Measurements from ENCODE around the gene PSMG1. TPM values are rescaled to one million over a fixed set of nuclear protein-coding genes. Genes with fewer than 3 reads are reported as not detected.

PSMG1 gene
- total and polyA plus RNA-seq, 2 of the 8 experiments (the other 6 are each of a cell fraction or from before 2014, with no cell fraction given) = 50.7 to 93.7 TPM

GRCh38 chr21:39144191-39144590 lies 39.1 kb downstream of the PSMG1 start:
- no peak overlapping the region for H2AFZ ChIP-seq (ENCODE audit: low read length)
- no peak overlapping the region for H4K8ac ChIP-seq (ENCODE audit: extremely low read depth, insufficient read depth, low read length)
- H3K9ac ChIP-seq (replicated peaks in 1 of 4; ENCODE audit: extremely low read depth in 1 of 4, low read depth in 3 of 4, low read length in 3 of 4) = no peak overlapping the region
- 98% methylated on average over 3 of the region's 3 CpGs; no CpG with 5 or more reads in 1 of the 2 experiments for WGBS, 2 experiments (ENCODE audit: extremely low coverage in 1 of 2, insufficient coverage in 1 of 2, insufficient read length in 1 of 2, insufficient replicate concordance in 2 of 2, low coverage in 1 of 2, low lambda C conversion rate in 2 of 2, missing lambda C conversion rate in 1 of 2)
- H2BK15ac ChIP-seq (ENCODE audit: low read length) = no peak overlapping the region
- no peak overlapping the region for H3K4me2 ChIP-seq (ENCODE audit: insufficient read depth in 1 of 2, low read depth in 2 of 2, low read length in 2 of 2)
- H4K20me1 ChIP-seq (replicated peaks in 1 of 2; ENCODE audit: control insufficient read depth in 1 of 2, insufficient read depth in 2 of 2, low read length in 2 of 2) = no peaks in the 10 kb centered on the region
- no peak overlapping the region for H3K23ac ChIP-seq (ENCODE audit: insufficient read length)
- DNase-seq (ENCODE audit: low read depth in 1 of 2, low spot score in 2 of 2) (no peak), FAIRE-seq (no peak)
- no peaks in the 10 kb centered on the region for H3K36me3 ChIP-seq (ENCODE audit: control insufficient read depth in 2 of 4, insufficient read depth in 4 of 4, low read length in 3 of 4)
- no peak overlapping the region for H2BK5ac ChIP-seq (ENCODE audit: low read depth, low read length)
- H4K91ac ChIP-seq (replicated peaks; ENCODE audit: insufficient read length, low read length) = no peak overlapping the region
- H3K27ac ChIP-seq (ENCODE audit: low read depth, low read length) = no peak overlapping the region
- no peak overlapping the region for H3K4ac ChIP-seq (replicated peaks; ENCODE audit: insufficient read length, low read depth, low read length)
- no peak overlapping the region for H3K14ac ChIP-seq (ENCODE audit: insufficient read length)
- H4K5ac ChIP-seq (ENCODE audit: insufficient read length, low read depth, low read length) = no peak overlapping the region
- TF ChIP-seq ZNF274 (IDR thresholded peaks at IDR 0.05; ENCODE audit: borderline replicate concordance, extremely low read depth, low read length) = no peak
- no peak for TF ChIP-seq E2F6 (IDR thresholded peaks at IDR 0.05)
- H2BK20ac ChIP-seq (ENCODE audit: low read length) = no peak overlapping the region
- no peaks in the 10 kb centered on the region for H3K79me2 ChIP-seq (ENCODE audit: control insufficient read depth in 1 of 2, insufficient read depth in 2 of 2, low read length in 2 of 2)
- H3K23me2 ChIP-seq (ENCODE audit: low read depth, low read length) = no peaks in the 10 kb centered on the region
- H3K9me3 ChIP-seq (ENCODE audit: insufficient read depth in 2 of 2, low read depth in 1 of 2, low read length in 1 of 2) = no peaks in the 10 kb centered on the region; a peak in 1 of 4 replicates
- H2BK120ac ChIP-seq (replicated peaks; ENCODE audit: low read depth, low read length) = no peak overlapping the region
- H3K4me1 ChIP-seq (replicated peaks in 1 of 4; ENCODE audit: control insufficient read depth in 3 of 4, insufficient read depth in 4 of 4, low read length in 3 of 4) = no peaks in the 10 kb centered on the region
- ChIA-PET POLR2A (ENCODE audit: partially characterized antibody) (no interaction called here), CTCF (ENCODE audit: partially characterized antibody) (interaction anchor here (1.5 kb wide), 1 partner anchor 11 kb away, joined by 5 read pairs; no protein-coding TSS in a partner anchor)
- H3K4me3 ChIP-seq (ENCODE audit: extremely low read depth in 1 of 4, insufficient read depth in 2 of 4, low read depth in 3 of 4, low read length in 4 of 4) = no peak overlapping the region
- H3K79me1 ChIP-seq (ENCODE audit: low read depth, low read length) = no peaks in the 10 kb centered on the region
- H2BK12ac ChIP-seq (ENCODE audit: low read depth, low read length) = no peak overlapping the region
- H3K56ac ChIP-seq (replicated peaks; ENCODE audit: insufficient read length, low read depth, low read length) = no peak overlapping the region
- H3K18ac ChIP-seq (ENCODE audit: extremely low read depth, low read length) = no peak overlapping the region
- no peaks in the 10 kb centered on the region for H3K27me3 ChIP-seq (replicated peaks in 1 of 4; ENCODE audit: control insufficient read depth in 3 of 4, extremely low read depth in 1 of 4, insufficient read depth in 3 of 4, low read length in 3 of 4)
- H2AK5ac ChIP-seq (ENCODE audit: low read depth, low read length) = no peak overlapping the region

All from H1 (cell line).